Neuronal stem cell (in vitro differentiated cells): ENCODE results near the gene TMTC1.

Source experiments
- DNase-seq: peaks from one replicate; pipeline ENCODE4 v3.0.0-alpha.2; 2013; ENCODE audit warnings: low spot score
- H2AFZ ChIP-seq: one replicate; pipeline ENCODE4 v1.6.1; 2013; ENCODE audit warnings: mild to moderate bottlenecking, low read length, inconsistent platforms
- H2AK5ac ChIP-seq: 2 replicates; pipeline ENCODE4 v1.6.1; 2013; ENCODE audit warnings: low read depth, mild to moderate bottlenecking, inconsistent platforms, low read length, moderate library complexity, mixed read lengths
- H2BK120ac ChIP-seq: 2 replicates; pipeline ENCODE4 v1.6.1; 2013; ENCODE audit warnings: low read depth, mild to moderate bottlenecking, inconsistent platforms, low read length, moderate library complexity, mixed read lengths
- H2BK12ac ChIP-seq: one replicate; pipeline ENCODE4 v1.6.1; 2013; ENCODE audit warnings: low read length, inconsistent platforms
- H2BK15ac ChIP-seq: 2 replicates; pipeline ENCODE4 v1.6.1; 2013; ENCODE audit warnings: mild to moderate bottlenecking, low read length, inconsistent platforms, mixed read lengths
- H2BK5ac ChIP-seq: one replicate; pipeline ENCODE4 v1.6.1; 2013; ENCODE audit warnings: inconsistent platforms, mild to moderate bottlenecking, low read length, moderate library complexity
- H3K14ac ChIP-seq: one replicate; pipeline ENCODE4 v1.6.1; 2013; ENCODE audit warnings: low read length, inconsistent platforms
- H3K18ac ChIP-seq: 2 replicates; pipeline ENCODE4 v1.6.1; 2013; ENCODE audit warnings: low read length, inconsistent platforms
- H3K23ac ChIP-seq: 2 replicates; pipeline ENCODE4 v1.6.1; 2013; ENCODE audit warnings: low read depth, mild to moderate bottlenecking, mixed read lengths, low read length, inconsistent platforms; ENCODE audit not compliant: poor library complexity
- H3K27ac ChIP-seq: replicated peaks from 3 replicates; pipeline ENCODE4 v1.5.1; 2013; ENCODE audit warnings: low read length, inconsistent platforms
- H3K27me3 ChIP-seq, 3 experiments: 2 replicates each; pipeline ENCODE4 v1.6.1; 2013; ENCODE audit warnings: low read length in 3 of 3, mild to moderate bottlenecking in 2 of 3, inconsistent platforms in 1 of 3, low read depth in 1 of 3, mixed read lengths in 1 of 3, moderate library complexity in 1 of 3; ENCODE audit not compliant: control insufficient read depth in 3 of 3, insufficient read depth in 3 of 3
- H3K36me3 ChIP-seq, 2 donors: replicated peaks in 1 of 2; 2 replicates each; pipeline ENCODE4 v1.6.1; 2013; ENCODE audit warnings: low read length in 2 of 2; ENCODE audit not compliant: control insufficient read depth in 2 of 2, insufficient read depth in 2 of 2
- H3K4ac ChIP-seq: 2 replicates; pipeline ENCODE4 v1.6.1; 2013; ENCODE audit warnings: inconsistent platforms, mild to moderate bottlenecking, low read length, moderate library complexity
- H3K4me1 ChIP-seq, 2 donors: 1 replicate in 1 of 2; 2 replicates in 1 of 2; pipeline ENCODE4 v1.6.1; 2013; ENCODE audit warnings: low read length in 2 of 2, low read depth in 1 of 2; ENCODE audit not compliant: control insufficient read depth in 2 of 2, insufficient read depth in 1 of 2
- H3K4me2 ChIP-seq: one replicate; pipeline ENCODE4 v1.6.1; 2013; ENCODE audit warnings: mild to moderate bottlenecking, low read length, inconsistent platforms; ENCODE audit not compliant: insufficient read depth, poor library complexity, severe bottlenecking
- H3K4me3 ChIP-seq, 2 donors: 2 replicates each; pipeline ENCODE4 v1.5.1; 2013; ENCODE audit warnings: low read length in 2 of 2, mild to moderate bottlenecking in 2 of 2, inconsistent platforms in 1 of 2, moderate library complexity in 1 of 2
- H3K79me1 ChIP-seq: one replicate; pipeline ENCODE4 v1.6.1; 2013; ENCODE audit warnings: low read depth, mild to moderate bottlenecking, inconsistent platforms, low read length, moderate library complexity
- H3K9ac ChIP-seq: one replicate; pipeline ENCODE4 v1.6.1; 2013; ENCODE audit warnings: mild to moderate bottlenecking, low read depth, low read length, inconsistent platforms; ENCODE audit not compliant: poor library complexity
- H3K9me3 ChIP-seq, 2 donors: replicated peaks in 1 of 2; 2 replicates each; pipeline versions ENCODE3 to v1.6.1; 2013; ENCODE audit warnings: low read length in 2 of 2, mild to moderate bottlenecking in 2 of 2, inconsistent platforms in 1 of 2, low read depth in 1 of 2, mixed read lengths in 1 of 2, moderate library complexity in 1 of 2; ENCODE audit not compliant: control insufficient read depth in 2 of 2, insufficient read depth in 1 of 2
- H4K8ac ChIP-seq: one replicate; pipeline ENCODE4 v1.6.1; 2013; ENCODE audit warnings: low read depth, mild to moderate bottlenecking, inconsistent platforms, low read length, moderate library complexity
- H4K91ac ChIP-seq: one replicate; pipeline ENCODE4 v1.6.1; 2013; ENCODE audit warnings: low read length, low read depth, mild to moderate bottlenecking, inconsistent platforms; ENCODE audit not compliant: poor library complexity
- WGBS, 2 donors: extraction: QIAGEN DNeasy Blood & Tissue Kit; methylation state at CpG; one replicate each; pipeline ENCODE4 v1.1.7; 2013; ENCODE audit warnings: missing lambda C conversion rate in 2 of 2, mixed read lengths in 1 of 2; ENCODE audit not compliant: insufficient read length in 2 of 2, insufficient replicate concordance in 1 of 2; ENCODE audit errors: extremely low coverage in 2 of 2; 5-methylcytosine and 5-hydroxymethylcytosine counted together

Gene TMTC1

GRCh38 chr12:29552324-29552927 is 231.3 kb downstream of the TMTC1 start:
- Histone ChIP-seq H3K4me2 (no peak overlapping the region), H3K23ac (no peak overlapping the region), H3K9ac (no peak overlapping the region), H4K91ac (no peak overlapping the region), H2BK120ac (no peak overlapping the region), H3K79me1 (no peaks in the 10 kb centered on the region), H3K18ac (no peak overlapping the region), H3K14ac (no peak overlapping the region), H3K4me1 (no peaks in the 10 kb centered on the region), H3K4ac (no peak overlapping the region), H4K8ac (no peak overlapping the region), H3K4me3 (no peak overlapping the region), H3K9me3 (no peaks in the 10 kb centered on the region), H3K36me3 (peaks cover 0 to 13% of the 10 kb centered on the region in 2 donors), H2BK5ac (no peak overlapping the region), H2AK5ac (no peak overlapping the region), H2BK12ac (no peak overlapping the region), H3K27me3 (no peaks in the 10 kb centered on the region), H2AFZ (no peak overlapping the region), H2BK15ac (no peak overlapping the region), H3K27ac (no peak overlapping the region)
- no CpG with 5 or more reads among the region's 1 CpG for WGBS, 2 donors
- DNase-seq: peak; percentile 40

- Histone ChIP-seq H2AK5ac (no peak overlapping the region), H3K4me1 (no peaks in the 10 kb centered on the region), H3K14ac (no peak overlapping the region), H2BK5ac (no peak overlapping the region), H2BK12ac (no peak overlapping the region), H3K23ac (no peak overlapping the region), H2BK15ac (no peak overlapping the region), H4K8ac (no peak overlapping the region), H3K4me2 (no peak overlapping the region), H2BK120ac (no peak overlapping the region), H3K18ac (no peak overlapping the region), H4K91ac (no peak overlapping the region), H3K4me3 (no peak overlapping the region), H3K27me3 (no peaks in the 10 kb centered on the region), H3K27ac (no peak overlapping the region), H3K9ac (no peak overlapping the region), H2AFZ (no peak overlapping the region), H3K9me3 (no peaks in the 10 kb centered on the region), H3K36me3 (peaks cover 0 to 11% of the 10 kb centered on the region in 2 donors), H3K79me1 (no peaks in the 10 kb centered on the region), H3K4ac (no peak overlapping the region)
- DNase-seq: no peak
- WGBS, 2 donors: no CpG with 5 or more reads among the region's 3 CpGs
These were observed 231.9 kb downstream of the TMTC1 start for GRCh38 chr12:29551812-29552211.

GRCh38 chr12:29547864-29548263 is 235.9 kb downstream of the TMTC1 start:
- no peak for DNase-seq
- Histone ChIP-seq H3K79me1 (no peaks in the 10 kb centered on the region), H3K27ac (no peak overlapping the region), H3K9ac (no peak overlapping the region), H3K4me3 (no peak overlapping the region), H3K18ac (no peak overlapping the region), H3K4me2 (no peak overlapping the region), H3K36me3 (peaks cover 0 to 3% of the 10 kb centered on the region in 2 donors), H3K23ac (no peak overlapping the region), H4K91ac (no peak overlapping the region), H2BK120ac (no peak overlapping the region), H4K8ac (no peak overlapping the region), H3K14ac (no peak overlapping the region), H2AK5ac (no peak overlapping the region), H3K4me1 (no peaks in the 10 kb centered on the region), H3K4ac (no peak overlapping the region), H2BK12ac (no peak overlapping the region), H2AFZ (no peak overlapping the region), H2BK15ac (no peak overlapping the region), H2BK5ac (no peak overlapping the region), H3K27me3 (no peaks in the 10 kb centered on the region), H3K9me3 (no peaks in the 10 kb centered on the region)
- no CpG with 5 or more reads among the region's 2 CpGs for WGBS, 2 donors

- Histone ChIP-seq H4K8ac (no peak overlapping the region), H2BK12ac (no peak overlapping the region), H3K4me3 (no peak overlapping the region), H3K9me3 (no peaks in the 10 kb centered on the region), H3K4me1 (no peaks in the 10 kb centered on the region), H3K27me3 (no peaks in the 10 kb centered on the region), H3K9ac (no peak overlapping the region), H3K27ac (no peak overlapping the region), H3K79me1 (no peaks in the 10 kb centered on the region), H4K91ac (no peak overlapping the region), H2BK5ac (no peak overlapping the region), H3K4me2 (no peak overlapping the region), H3K4ac (no peak overlapping the region), H3K36me3 (peaks cover 0 to 3% of the 10 kb centered on the region in 2 donors), H3K14ac (no peak overlapping the region), H2AFZ (no peak overlapping the region), H3K18ac (no peak overlapping the region), H2BK120ac (no peak overlapping the region), H2BK15ac (no peak overlapping the region), H3K23ac (no peak overlapping the region), H2AK5ac (no peak overlapping the region)
- no peak for DNase-seq
- WGBS, 2 donors: no CpG with 5 or more reads among the region's 4 CpGs
These were observed 236.6 kb downstream of the TMTC1 start for GRCh38 chr12:29547151-29547632.
